C4-2B (cell line): ENCODE results near the gene GPD1.
"Not testable (repeated sequence)": the region's sequence is repeated elsewhere in the genome, so short reads cannot be mapped to it uniquely, and the experiment has no call there.

ENCODE experiments used
- CTCF ChIP-seq: fragments of 450-650 bp; conservative IDR thresholded peaks from 2 replicates; pipeline ENCODE4 v1.5.1; 2017; ENCODE audit warnings: mild to moderate bottlenecking
- ZFX ChIP-seq: fragments of 450-650 bp; IDR thresholded peaks from 2 replicates; pipeline ENCODE4 v1.6.1; 2017

DNA sequence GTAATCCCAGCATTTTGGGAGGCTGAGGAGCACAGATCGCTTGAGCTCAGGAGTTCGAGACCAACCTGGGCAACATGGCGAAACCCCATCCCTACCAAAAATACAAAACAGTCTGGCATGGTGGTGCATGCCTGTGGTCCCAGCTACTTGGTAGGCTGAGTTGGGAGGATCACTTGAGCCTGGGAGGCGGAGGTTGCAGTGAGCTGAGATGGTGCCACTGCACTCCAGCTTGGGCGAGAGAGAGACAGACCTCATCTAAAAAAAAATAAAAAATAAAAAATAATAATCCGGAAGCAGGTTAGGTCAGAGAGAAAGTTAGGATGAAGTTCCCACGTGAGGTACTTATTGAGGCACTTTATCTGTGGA is 19.4 kb upstream of the GPD1 start:
- TF ChIP-seq CTCF, ZFX: not testable (repeated sequence)
